Measurements from ENCODE around the gene OR4D9. TPM values are rescaled to one million over a fixed set of nuclear protein-coding genes. Genes with fewer than 3 reads are reported as not detected.
"Not testable (repeated sequence)": the region's sequence is repeated elsewhere in the genome, so short reads cannot be mapped to it uniquely, and the experiment has no call there.

OR4D9 gene
- total and polyA plus RNA-seq, 4 donors: 0.05 TPM; not detected in 3

DNA sequence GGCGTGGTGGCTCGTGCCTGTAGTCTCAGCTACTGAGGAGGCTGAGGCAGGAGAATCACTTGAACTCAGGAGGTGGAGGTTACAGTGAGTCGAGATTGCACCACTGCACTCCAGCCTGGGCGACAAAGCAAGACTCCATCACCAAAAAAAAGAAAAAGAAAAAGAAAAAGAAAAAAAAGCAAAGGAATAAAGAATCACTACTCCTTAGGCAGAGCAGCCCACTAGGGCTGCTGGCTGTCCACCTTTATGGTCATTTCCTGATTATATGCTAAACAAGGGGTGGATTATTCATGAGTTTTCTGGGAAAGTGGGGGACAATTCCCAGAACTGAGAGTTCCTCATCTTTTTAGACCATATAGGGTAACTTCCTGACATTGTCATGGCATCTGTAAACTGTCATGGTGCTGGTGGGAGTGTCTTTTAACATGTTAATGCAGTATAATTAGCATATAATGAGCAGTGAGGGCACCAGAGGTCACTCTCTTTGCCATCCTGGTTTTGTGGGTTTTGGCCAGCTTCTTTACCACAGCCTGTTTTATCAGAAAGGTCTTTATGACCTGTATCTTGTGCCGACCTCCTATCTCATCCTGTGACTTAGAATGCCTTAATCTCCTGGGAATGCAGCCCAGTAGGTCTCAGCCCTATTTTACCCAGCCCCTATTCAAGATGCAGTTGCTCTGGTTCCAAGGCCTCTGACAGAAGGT is 36.4 kb downstream of the OR4D9 start:
- not testable (repeated sequence) for H3K27ac ChIP-seq (ENCODE audit: low read depth, low read length); H3K36me3 ChIP-seq (ENCODE audit: control insufficient read depth, insufficient read depth, low read length); H3K4me3 ChIP-seq (ENCODE audit: low read depth, low read length); DNase-seq (ENCODE audit: low read depth in 4 of 6, low spot score in 6 of 6); H3K27me3 ChIP-seq (ENCODE audit: control insufficient read depth, insufficient read depth, low read length); H3K9me3 ChIP-seq (ENCODE audit: control insufficient read depth, insufficient read depth, low read length)
- peaks cover 12% of the 10 kb centered on the region for H3K4me1 ChIP-seq (ENCODE audit: control insufficient read depth, insufficient read depth, low read length)
- WGBS (ENCODE audit: insufficient coverage): 63% methylated on average over 1 of the region's 5 CpGs

DNA sequence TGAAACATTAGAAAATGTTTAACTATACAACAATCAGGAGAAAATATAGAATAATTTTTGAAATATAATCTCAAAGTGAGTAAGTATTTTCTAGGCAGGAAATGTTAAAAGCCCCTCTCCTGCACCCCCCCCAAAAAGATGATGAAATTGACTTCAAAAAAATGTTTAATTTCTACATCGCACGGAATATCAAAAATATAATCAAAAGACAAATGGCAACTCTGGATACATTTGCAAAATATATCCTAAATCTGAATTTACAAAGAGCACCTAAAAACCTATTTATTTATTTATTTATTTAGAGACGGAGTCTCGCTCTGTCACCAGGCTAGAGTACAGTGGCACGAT is 36.9 kb downstream of the OR4D9 start:
- Histone ChIP-seq H3K9me3 (ENCODE audit: control insufficient read depth, insufficient read depth, low read length) (no peaks in the 10 kb centered on the region), H3K4me3 (ENCODE audit: low read depth, low read length) (no peak overlapping the region), H3K36me3 (ENCODE audit: control insufficient read depth, insufficient read depth, low read length) (no peaks in the 10 kb centered on the region), H3K4me1 (ENCODE audit: control insufficient read depth, insufficient read depth, low read length) (peaks cover 12% of the 10 kb centered on the region), H3K27ac (ENCODE audit: low read depth, low read length) (no peak overlapping the region), H3K27me3 (ENCODE audit: control insufficient read depth, insufficient read depth, low read length) (no peaks in the 10 kb centered on the region)
- no CpG with 5 or more reads among the region's 5 CpGs for WGBS (ENCODE audit: insufficient coverage)
- DNase-seq (ENCODE audit: low read depth in 4 of 6, low spot score in 6 of 6): no peak

DNA sequence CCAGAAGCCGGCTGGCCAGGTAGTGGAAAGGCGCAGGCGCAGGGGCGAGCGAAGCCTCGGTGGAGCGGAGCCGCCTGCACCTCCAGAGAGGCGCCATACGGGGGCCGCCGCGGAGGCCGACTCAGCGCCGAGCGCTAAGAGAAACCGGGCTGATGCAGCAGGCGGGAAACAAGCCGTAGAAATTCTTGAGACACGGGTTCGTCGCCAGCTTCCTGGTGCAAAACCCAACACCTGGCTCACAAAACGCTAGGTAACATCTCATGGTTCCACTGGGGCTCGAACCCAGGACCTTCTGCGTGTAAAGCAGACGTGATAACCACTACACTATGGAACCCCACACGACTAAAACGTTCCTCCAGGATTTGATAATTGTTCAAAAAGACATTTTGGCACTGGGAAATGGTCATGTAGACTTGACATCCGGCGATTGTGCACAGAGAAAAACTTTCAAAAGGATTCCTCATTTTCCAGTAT is 39.1 kb downstream of the OR4D9 start:
- peak in 3 of 6 donors; percentile 74 to 97 (median 94) for DNase-seq (ENCODE audit: low read depth in 4 of 6, low spot score in 6 of 6)
- Histone ChIP-seq H3K4me3 (ENCODE audit: low read depth, low read length) (peak overlapping the region; percentile 76), H3K36me3 (ENCODE audit: control insufficient read depth, insufficient read depth, low read length) (no peaks in the 10 kb centered on the region), H3K27me3 (ENCODE audit: control insufficient read depth, insufficient read depth, low read length) (no peaks in the 10 kb centered on the region), H3K27ac (ENCODE audit: low read depth, low read length) (peak overlapping the region; percentile 93), H3K4me1 (ENCODE audit: control insufficient read depth, insufficient read depth, low read length) (peaks cover 12% of the 10 kb centered on the region), H3K9me3 (ENCODE audit: control insufficient read depth, insufficient read depth, low read length) (no peaks in the 10 kb centered on the region)
- 0% methylated on average over 24 of the region's 31 CpGs for WGBS (ENCODE audit: insufficient coverage)

DNA sequence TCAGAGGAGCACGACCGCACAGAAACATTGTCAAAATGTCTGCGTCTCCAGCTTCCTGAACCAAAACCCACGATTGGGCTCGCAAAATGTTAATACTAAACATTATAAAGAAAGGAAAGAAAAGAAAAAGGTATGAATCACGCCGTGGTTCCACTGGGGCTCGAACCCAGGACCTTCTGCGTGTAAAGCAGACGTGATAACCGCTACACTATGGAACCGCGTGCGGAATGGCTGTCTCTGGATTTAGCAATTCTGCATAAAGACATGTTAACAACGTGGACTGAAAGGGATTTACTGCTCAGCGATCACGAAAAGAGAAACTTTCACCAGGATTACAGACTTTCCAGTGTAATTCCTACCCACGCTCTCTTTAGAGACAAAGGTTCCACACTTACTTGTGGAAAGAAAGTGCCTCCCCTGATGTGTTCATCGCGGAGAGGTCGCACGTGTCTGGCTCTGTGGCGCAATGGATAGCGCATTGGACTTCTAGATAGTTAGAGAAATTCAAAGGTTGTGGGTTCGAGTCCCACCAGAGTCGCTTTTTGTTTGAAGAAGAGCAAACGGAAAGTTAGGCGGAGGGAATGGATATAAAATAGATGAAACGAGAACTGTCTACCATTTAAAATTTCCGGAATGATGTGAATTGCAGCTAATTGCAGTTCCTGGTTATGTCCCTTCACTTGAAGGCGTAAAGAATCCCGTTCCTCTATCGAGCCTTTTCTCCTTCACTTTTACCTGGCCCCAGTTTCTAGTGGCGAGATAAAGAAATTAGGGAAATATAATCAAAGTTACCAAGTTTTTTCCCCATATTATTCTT is 39.7 kb downstream of the OR4D9 start:
- H3K27ac ChIP-seq (ENCODE audit: low read depth, low read length): peak overlapping the region; percentile 93
- 0% methylated on average over 25 of the region's 34 CpGs for WGBS (ENCODE audit: insufficient coverage)

DNA sequence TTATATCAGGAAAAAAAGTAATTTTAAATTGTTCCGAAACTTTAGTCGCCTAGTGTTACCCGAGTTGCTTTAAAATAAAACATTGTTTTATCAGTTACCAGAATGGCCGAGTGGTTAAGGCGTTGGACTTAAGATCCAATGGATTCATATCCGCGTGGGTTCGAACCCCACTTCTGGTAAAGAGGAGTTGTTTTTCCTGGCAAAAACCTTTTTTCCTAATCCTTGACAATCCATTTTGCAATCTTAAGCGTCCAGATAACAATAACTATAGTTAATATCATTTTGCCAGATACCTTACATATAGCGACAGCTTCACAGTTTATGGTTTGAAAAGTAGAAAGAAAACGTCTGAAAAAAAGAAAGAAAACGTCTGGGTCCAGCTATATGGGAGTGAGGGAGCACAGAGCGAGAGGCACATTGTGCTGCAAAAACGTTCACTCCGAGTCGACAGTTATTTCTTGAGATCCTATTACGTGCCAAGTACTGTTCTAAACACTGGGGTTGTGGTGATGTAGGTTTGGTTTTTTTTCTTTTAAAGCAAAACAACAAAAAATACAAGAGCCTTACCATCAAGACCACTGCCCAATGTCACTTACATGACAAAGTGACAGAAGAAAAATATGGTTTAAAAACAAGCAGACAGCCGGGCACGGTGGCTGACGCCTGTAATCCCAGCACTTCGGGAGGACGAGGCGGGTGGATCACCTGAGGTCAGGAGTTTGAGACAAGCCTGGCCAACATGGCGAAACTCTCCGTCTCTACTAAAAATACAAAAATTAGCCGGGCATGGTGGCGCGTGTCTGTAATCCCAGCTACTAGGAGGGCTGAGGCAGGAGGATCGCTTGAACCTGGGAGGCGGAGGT is 40.6 kb downstream of the OR4D9 start:
- Histone ChIP-seq H3K27me3 (ENCODE audit: control insufficient read depth, insufficient read depth, low read length) (no peaks in the 10 kb centered on the region), H3K4me3 (ENCODE audit: low read depth, low read length) (peak overlapping the region; percentile 76), H3K4me1 (ENCODE audit: control insufficient read depth, insufficient read depth, low read length) (peaks cover 16% of the 10 kb centered on the region), H3K9me3 (ENCODE audit: control insufficient read depth, insufficient read depth, low read length) (no peaks in the 10 kb centered on the region), H3K36me3 (ENCODE audit: control insufficient read depth, insufficient read depth, low read length) (no peaks in the 10 kb centered on the region), H3K27ac (ENCODE audit: low read depth, low read length) (peak overlapping the region; percentile 93)
- DNase-seq (ENCODE audit: low read depth in 4 of 6, low spot score in 6 of 6): peak in 3 of 6 donors; percentile 74 to 91 (median 86)
- WGBS (ENCODE audit: insufficient coverage): 23% methylated on average over 5 of the region's 30 CpGs

More for the DNA sequence above, 39.7 kb downstream of the OR4D9 start:
- Histone ChIP-seq H3K27me3 (ENCODE audit: control insufficient read depth, insufficient read depth, low read length) (no peaks in the 10 kb centered on the region), H3K4me3 (ENCODE audit: low read depth, low read length) (peak overlapping the region; percentile 76), H3K36me3 (ENCODE audit: control insufficient read depth, insufficient read depth, low read length) (no peaks in the 10 kb centered on the region), H3K9me3 (ENCODE audit: control insufficient read depth, insufficient read depth, low read length) (no peaks in the 10 kb centered on the region), H3K4me1 (ENCODE audit: control insufficient read depth, insufficient read depth, low read length) (peaks cover 16% of the 10 kb centered on the region)
- DNase-seq (ENCODE audit: low read depth in 4 of 6, low spot score in 6 of 6): peak in 5 of 6 donors; percentile 76 to 97 (median 85)

DNA sequence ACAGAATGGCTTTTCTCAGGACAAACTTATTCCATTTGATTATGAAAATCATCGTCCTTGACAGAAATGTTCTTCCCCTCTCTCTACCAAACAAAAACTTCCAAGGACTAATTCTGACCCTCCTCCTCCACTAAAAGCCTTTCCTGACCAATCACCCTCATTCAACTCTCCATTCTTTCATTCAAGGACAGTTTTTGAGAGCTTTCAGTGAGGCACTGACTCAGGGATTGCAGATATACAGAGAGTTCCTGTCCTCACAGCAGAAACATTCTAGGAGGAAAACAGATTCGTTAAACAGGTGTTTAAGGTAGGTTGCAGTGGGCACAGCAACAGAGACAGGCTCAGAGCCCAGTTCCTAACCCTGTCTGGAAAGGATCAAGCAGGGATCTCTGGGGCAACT is 41.5 kb downstream of the OR4D9 start:
- no peaks in the 10 kb centered on the region for H3K27me3 ChIP-seq (ENCODE audit: control insufficient read depth, insufficient read depth, low read length)
- no peak overlapping the region for H3K27ac ChIP-seq (ENCODE audit: low read depth, low read length)
- H3K4me3 ChIP-seq (ENCODE audit: low read depth, low read length): no peak overlapping the region
- no peaks in the 10 kb centered on the region for H3K36me3 ChIP-seq (ENCODE audit: control insufficient read depth, insufficient read depth, low read length)
- H3K9me3 ChIP-seq (ENCODE audit: control insufficient read depth, insufficient read depth, low read length): no peaks in the 10 kb centered on the region
- 74% methylated on average over 2 of the region's 2 CpGs for WGBS (ENCODE audit: insufficient coverage)
- no peak for DNase-seq (ENCODE audit: low read depth in 4 of 6, low spot score in 6 of 6)
- peaks cover 23% of the 10 kb centered on the region for H3K4me1 ChIP-seq (ENCODE audit: control insufficient read depth, insufficient read depth, low read length)

DNA sequence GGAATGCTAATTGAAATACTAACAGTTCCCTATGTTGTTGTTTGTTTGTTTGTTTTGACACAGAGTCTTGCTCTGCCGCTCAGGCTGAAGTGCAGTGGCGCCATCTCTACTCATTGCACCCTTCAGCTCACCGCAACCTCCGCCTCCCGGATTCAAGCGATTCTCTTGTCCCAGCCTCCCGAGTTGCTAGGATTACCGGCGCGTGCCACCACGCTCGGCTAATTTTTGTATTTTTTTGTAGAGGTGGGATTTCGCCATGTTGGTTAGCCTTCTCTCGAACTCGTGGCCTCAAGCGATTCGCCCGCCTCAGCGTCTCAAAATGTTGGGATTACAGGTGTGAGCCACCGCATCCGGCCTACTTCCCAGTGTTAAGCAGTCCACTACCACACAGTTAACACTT is 42.0 kb downstream of the OR4D9 start:
- Histone ChIP-seq H3K4me3 (ENCODE audit: low read depth, low read length) (no peak overlapping the region), H3K4me1 (ENCODE audit: control insufficient read depth, insufficient read depth, low read length) (peaks cover 23% of the 10 kb centered on the region), H3K9me3 (ENCODE audit: control insufficient read depth, insufficient read depth, low read length) (no peaks in the 10 kb centered on the region), H3K27ac (ENCODE audit: low read depth, low read length) (no peak overlapping the region), H3K27me3 (ENCODE audit: control insufficient read depth, insufficient read depth, low read length) (no peaks in the 10 kb centered on the region), H3K36me3 (ENCODE audit: control insufficient read depth, insufficient read depth, low read length) (no peaks in the 10 kb centered on the region)
- no peak for DNase-seq (ENCODE audit: low read depth in 4 of 6, low spot score in 6 of 6)
- 89% methylated on average over 12 of the region's 21 CpGs for whole genome bisulfite sequencing (ENCODE audit: insufficient coverage)

DNA sequence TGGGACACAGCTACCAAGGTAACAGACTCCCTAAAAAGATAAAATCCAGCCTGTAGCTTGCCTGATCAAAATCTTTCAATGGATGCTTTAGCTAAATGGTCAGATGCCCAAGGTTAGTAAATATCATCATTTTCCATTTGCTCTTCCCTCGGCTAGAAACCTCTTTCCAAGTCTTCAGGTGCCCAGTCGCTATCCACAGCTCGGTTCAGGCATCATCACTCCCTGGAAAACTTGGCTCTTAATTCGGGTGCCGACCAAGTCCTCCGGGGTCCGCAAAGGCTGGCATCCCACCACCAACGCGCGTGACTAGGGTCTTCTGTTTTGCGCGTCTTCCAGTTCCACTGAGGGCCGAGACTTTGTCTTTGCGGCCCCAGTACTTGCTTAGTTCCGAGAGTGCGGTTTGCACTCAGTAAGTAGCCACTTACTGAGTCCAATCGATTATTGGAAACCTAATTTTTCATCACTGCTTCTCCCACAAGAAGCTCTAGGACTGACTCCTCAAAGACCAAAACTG is 44.3 kb downstream of the OR4D9 start:
- Histone ChIP-seq H3K9me3 (ENCODE audit: control insufficient read depth, insufficient read depth, low read length) (no peaks in the 10 kb centered on the region), H3K27ac (ENCODE audit: low read depth, low read length) (peak overlapping the region; percentile 81), H3K27me3 (ENCODE audit: control insufficient read depth, insufficient read depth, low read length) (no peaks in the 10 kb centered on the region), H3K4me1 (ENCODE audit: control insufficient read depth, insufficient read depth, low read length) (peaks cover 21% of the 10 kb centered on the region), H3K36me3 (ENCODE audit: control insufficient read depth, insufficient read depth, low read length) (no peaks in the 10 kb centered on the region), H3K4me3 (ENCODE audit: low read depth, low read length) (peak overlapping the region; percentile 58)
- no peak for DNase-seq (ENCODE audit: low read depth in 4 of 6, low spot score in 6 of 6)
- 4% methylated on average over 17 of the region's 17 CpGs for WGBS (ENCODE audit: insufficient coverage)
